Caki2 (cell line): Measurements from ENCODE around the gene STRIP2. TPM values are rescaled to one million over a fixed set of nuclear protein-coding genes. Genes with fewer than 3 reads are reported as not detected.
"Not testable (repeated sequence)": the region's sequence is repeated elsewhere in the genome, so short reads cannot be mapped to it uniquely, and the experiment has no call there.

Source experiments
- DNase-seq: peaks from one replicate; pipeline ENCODE4 v3.0.0-alpha.2; 2015; ENCODE audit warnings: low read depth
- in situ Hi-C: cut with HindIII; loops from 2 replicates; pipeline ENCODE4 v1.10.0; 2016; ENCODE audit warnings: low sequenced_read_pairs, low pct_unique_long_range_greater_than_20kb, mixed read lengths
- total RNA-seq: library from RNA; depleted of rRNA; stranded (reverse); fragments of >200 nt; shearing (Covaris generic); gene quantifications from 2 replicates; pipeline ENCODE4 v1.2.3, GENCODE V29; 2014; ENCODE audit warnings: low replicate concordance

The STRIP2 gene
- total RNA-seq, 1 experiment from 2014 or later: 1.9 TPM

- in situ Hi-C loops: no loop called here
- DNase-seq: no peak
These were observed 78.0 kb downstream of the STRIP2 start for GRCh38 chr7:129512192-129512591.

DNA sequence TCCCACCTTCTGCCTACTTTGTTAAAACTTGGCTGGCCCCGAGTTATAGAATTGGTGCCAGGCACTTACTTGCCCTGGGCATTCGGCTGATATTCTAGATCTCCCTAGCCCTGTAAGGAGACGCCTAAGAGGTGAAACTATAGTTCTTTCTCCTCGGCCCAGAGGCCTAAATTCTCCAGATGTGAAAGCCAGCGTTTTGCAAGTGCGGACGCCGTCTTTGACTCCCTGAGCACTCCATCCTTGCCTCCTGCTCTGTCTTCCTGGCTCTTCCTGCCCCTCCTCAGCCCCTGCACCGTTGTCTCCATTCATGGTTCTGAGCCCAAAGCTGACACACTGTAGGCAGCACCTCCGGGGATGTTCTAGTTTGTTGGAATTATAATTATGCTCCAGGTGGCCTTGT is 79.3 kb downstream of the STRIP2 start:
- no peak for DNase-seq
- in situ Hi-C loops: no loop called here

DNA sequence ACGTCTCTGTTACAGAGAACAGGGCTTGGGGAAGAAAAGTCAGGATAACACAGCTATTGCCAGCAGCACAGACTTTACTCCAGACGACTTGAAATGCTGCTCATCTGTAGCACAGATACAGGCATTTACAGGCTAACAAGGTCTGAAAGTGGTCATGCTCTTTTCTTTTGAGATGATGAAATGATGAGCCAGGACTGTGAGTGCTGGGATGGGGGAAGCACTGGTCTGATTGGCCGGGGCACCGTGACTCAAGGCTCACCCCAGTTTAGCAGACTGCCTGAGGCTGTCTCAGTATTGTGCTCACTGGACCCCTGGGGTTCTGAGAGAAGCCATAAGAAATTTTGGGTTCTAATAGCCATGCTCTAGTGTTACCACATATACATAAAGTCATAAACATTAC is 80.5 kb downstream of the STRIP2 start:
- in situ Hi-C loops: no loop called here
- DNase-seq: no peak

GRCh38 chr7:129515381-129515780 is 81.1 kb downstream of the STRIP2 start:
- in situ Hi-C loops: no loop called here
- DNase-seq: no peak

DNA sequence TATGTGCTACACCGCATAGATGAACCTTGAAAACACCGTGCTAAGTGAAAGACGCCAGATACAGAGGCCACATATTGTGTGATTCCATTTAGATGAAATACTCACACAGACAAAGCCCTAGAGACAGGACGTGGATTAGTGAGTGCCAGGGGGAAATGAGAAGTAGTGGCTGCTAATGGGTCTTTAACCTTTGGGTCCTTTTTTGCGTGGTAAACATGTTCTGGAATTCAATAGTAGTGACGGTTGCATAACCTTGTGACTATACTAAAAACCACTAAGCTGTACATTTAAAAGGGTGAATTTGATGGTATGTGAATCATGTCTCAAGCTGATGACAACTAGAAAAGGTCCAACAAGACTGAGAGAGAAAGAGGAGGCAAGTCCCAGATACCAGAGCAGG is 83.7 kb downstream of the STRIP2 start:
- no peak for DNase-seq
- in situ Hi-C loops: no loop called here

DNA sequence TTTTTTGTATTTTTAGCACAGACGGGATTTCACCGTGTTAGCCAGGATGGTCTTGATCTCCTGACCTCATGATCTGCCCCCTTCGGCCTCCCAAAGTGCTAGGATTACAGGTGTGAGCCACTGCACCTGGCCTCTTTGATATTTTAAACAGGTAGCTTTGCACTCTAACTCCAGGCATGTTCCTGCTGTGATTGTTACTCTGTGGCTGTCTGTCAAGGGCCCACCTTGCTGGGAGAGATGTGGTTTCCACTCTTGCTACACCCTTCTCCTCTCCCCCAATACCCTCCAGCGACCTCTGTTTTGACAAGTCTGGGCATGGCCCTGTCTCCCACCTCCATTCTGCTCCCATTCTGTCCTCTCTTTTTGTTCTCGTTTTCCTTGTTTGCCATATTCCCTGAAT is 85.2 kb downstream of the STRIP2 start:
- DNase-seq: no peak
- in situ Hi-C loops: no loop called here

GRCh38 chr7:129522088-129522970 is 88.1 kb downstream of the STRIP2 start:
- DNase-seq: no peak
- in situ Hi-C loops: no loop called here

DNA sequence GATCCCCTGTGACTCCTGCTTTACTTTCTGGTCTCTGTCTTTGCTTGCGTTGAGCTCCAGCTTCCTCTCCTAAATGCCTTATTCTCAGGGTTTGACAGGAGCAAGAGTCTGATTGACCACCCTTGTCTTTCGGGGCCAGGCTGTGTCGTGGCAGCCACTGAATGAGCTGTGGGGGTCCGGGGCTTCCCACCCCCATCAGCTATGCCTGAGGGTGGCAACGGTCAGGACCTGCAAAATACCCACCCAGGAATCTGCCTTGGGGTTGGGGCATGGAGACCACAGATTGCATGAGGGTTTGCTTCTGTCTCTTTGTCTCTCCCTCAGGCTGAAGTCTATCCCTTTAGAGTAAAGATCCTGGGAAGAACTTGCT is 88.7 kb downstream of the STRIP2 start:
- no peak for DNase-seq
- in situ Hi-C loops: no loop called here

DNA sequence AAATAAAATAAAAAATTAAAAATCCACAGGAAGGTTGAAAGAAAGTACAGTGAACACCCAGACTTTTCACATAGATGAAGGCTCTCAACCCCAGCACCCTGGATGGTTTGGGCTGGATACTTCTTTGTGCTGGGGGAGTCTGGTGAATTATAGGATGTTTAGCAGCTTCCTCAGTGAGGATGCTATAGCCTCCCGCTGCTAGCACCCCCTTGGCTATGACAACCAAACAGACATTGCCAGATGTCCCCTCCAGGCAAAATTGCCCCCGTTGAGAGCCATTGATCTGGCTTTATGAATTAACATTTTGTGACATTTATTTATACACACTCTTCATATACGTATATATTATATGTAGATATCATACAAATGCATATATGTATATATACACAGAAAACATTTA is 89.7 kb downstream of the STRIP2 start:
- in situ Hi-C loops: no loop called here
- DNase-seq: no peak

DNA sequence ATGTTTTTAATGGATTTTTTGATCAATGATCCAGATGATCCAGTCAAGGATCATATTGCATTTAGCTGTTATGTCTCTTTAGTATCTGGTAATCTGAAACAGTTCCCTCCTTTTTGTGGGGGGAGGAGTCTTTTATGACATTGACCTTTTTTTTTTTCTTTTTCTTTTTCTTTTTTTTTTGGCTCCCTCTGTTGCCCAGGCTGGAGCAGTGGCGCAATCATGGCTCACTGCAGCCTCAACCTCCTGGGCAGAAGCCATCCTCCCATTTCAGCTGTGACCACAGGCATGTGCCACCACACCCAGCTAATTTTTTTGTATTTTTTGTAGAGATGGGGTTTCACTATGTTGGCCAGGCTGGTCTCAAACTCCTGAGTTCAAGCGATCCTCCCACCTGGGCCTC is 90.2 kb downstream of the STRIP2 start:
- peak; percentile 38 for DNase-seq

GRCh38 chr7:129525225-129525862 is 91.1 kb downstream of the STRIP2 start:
- no peak for DNase-seq
- in situ Hi-C loops: no loop called here

More for the DNA sequence above, 90.2 kb downstream of the STRIP2 start:
- in situ Hi-C loops: not testable (repeated sequence)

- in situ Hi-C loops: no loop called here
- no peak for DNase-seq
These were observed 95.4 kb downstream of the STRIP2 start for GRCh38 chr7:129529643-129530042.

GRCh38 chr7:129530795-129531391 is 96.7 kb downstream of the STRIP2 start:
- peak; percentile 50 for DNase-seq
- in situ Hi-C loops: no loop called here

DNA sequence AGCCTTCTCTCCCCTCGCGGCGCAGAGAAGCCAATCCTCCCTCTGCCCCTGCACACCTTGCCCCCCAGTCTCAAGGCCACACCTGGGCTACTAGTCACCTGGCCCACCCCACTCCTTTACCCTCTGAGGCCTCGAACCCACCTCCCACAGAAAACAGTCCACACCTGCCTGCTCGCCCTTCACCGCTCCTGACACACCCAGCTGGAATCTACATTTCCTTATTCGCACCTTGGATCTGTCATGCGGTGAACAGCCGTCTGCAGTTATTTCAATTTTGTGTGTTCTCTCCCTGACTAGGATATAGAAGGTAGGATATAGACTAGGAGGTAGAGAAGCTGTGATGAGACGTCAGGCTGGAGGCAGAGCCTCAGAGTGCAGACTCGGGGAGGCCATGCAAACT is 97.5 kb downstream of the STRIP2 start:
- no peak for DNase-seq
- in situ Hi-C loops: no loop called here

DNA sequence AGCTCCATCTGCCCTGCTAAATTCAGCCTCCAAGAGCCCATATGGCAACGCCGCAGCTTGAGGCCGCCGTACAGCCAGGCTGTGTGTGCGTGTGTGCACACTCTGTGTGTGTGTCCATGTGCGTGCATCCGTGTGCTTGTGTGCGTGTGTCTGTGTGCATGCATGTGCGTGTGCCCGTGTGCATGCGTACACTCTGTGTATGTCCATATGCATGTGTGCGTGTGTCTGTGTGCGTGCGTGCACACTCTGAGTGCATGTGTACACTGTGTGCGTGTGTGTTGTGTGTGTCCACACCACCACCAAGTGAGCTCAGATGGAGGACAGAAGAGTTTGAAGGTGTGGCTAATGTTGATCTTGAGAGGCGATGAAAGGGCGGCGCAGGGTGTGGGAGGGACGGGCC is 98.1 kb downstream of the STRIP2 start:
- no peak for DNase-seq
- in situ Hi-C loops: no loop called here

- DNase-seq, in situ Hi-C loops: not testable (repeated sequence)
These were observed 100.5 kb downstream of the STRIP2 start for GRCh38 chr7:129534558-129535274.

- no peak for DNase-seq
- in situ Hi-C loops: no loop called here
These were observed 101.7 kb downstream of the STRIP2 start for GRCh38 chr7:129535896-129536295.

DNA sequence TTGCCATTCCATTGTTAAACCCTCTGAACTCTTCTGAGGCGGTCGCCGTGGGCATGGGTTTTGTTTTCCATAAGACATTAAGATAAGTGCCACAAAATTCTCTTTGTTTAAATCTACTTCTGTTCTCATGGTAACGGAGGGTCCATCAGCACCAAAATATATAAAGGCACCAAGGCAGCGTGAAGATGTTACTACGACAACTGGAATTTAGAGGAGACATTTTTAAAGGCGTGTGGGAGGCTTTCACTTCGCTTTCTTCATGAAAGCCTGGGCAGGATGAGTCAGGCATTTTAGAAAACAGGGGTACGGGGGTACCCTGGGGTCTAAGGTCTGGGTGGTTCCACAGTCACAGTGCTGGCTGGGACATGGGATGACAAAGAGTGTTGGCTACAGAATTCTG is 102.1 kb downstream of the STRIP2 start:
- in situ Hi-C loops: no loop called here
- no peak for DNase-seq
